NT2/D1 (cell line): Measurements from ENCODE around the gene PLCD1.

Experiments
- SUZ12 ChIP-seq: IDR thresholded peaks from 2 replicates; pipeline ENCODE4 v1.6.1; 2011; ENCODE audit not compliant: insufficient read length, insufficient read depth; ENCODE audit errors: extremely low read depth
- YY1 ChIP-seq: IDR thresholded peaks from 2 replicates; pipeline ENCODE4 v1.6.1; 2011; ENCODE audit not compliant: insufficient read length, insufficient read depth

- no peak for TF ChIP-seq YY1
- TF ChIP-seq SUZ12 = no peak
Measured at GRCh38 chr3:37986479-37987314, 42.7 kb downstream of the PLCD1 start.
